Vagina (tissue), 2 donors: ENCODE results near the gene HNRNPH1. TPM values are rescaled to one million over a fixed set of nuclear protein-coding genes. Genes with fewer than 3 reads are reported as not detected.

Source experiments
- DNase-seq, 2 donors: peaks; one replicate each; pipeline ENCODE4 v3.0.0-alpha.2; 2017; ENCODE audit errors: extremely low spot score in 2 of 2
- H3K27ac ChIP-seq: fragments of 200-600 bp; sonication (generic); one replicate; pipeline ENCODE4 v1.5.1; 2019
- H3K27me3 ChIP-seq: fragments of 200-600 bp; sonication (generic); one replicate; pipeline ENCODE4 v1.5.1; 2019
- H3K36me3 ChIP-seq, 2 donors: fragments of 200-600 bp; sonication (generic); one replicate each; pipeline ENCODE4 v1.5.1; 2017 to 2019
- H3K4me1 ChIP-seq: fragments of 200-600 bp; sonication (generic); one replicate; pipeline ENCODE4 v1.5.1; 2019
- H3K4me3 ChIP-seq, 2 donors: fragments of 200-600 bp; sonication (generic); 1 replicate in 1 of 2; 2 replicates in 1 of 2; pipeline ENCODE4 v1.5.1; 2016 to 2019
- H3K9me3 ChIP-seq: fragments of 200-600 bp; sonication (generic); one replicate; pipeline ENCODE4 v1.5.1; 2019
- POLR2A ChIP-seq, 2 donors: fragments of 450-650 bp; IDR thresholded peaks; one replicate each; pipeline ENCODE4 v1.6.1; 2017; ENCODE audit warnings: antibody characterized with exemption in 2 of 2, mild to moderate bottlenecking in 2 of 2, moderate library complexity in 2 of 2
- POLR2AphosphoS5 ChIP-seq, 2 donors: sonication (generic); formaldehyde crosslinking; IDR thresholded peaks; one replicate each; pipeline ENCODE4 v1.9.0; 2017; ENCODE audit warnings: antibody characterized with exemption in 2 of 2, mild to moderate bottlenecking in 2 of 2, low read depth in 1 of 2; ENCODE audit not compliant: insufficient read depth in 1 of 2
- intact Hi-C: fragments of 100-400 bp; cut with DNase I; formaldehyde crosslinking; loops from one replicate; pipeline ENCODE4 v1.15.1; 2023
- total RNA-seq: library from RNA; depleted of rRNA; stranded (reverse); fragments of >200 nt; gene quantifications from one replicate; pipeline ENCODE4 v1.2.3, GENCODE V29; 2016
- TF ChIP-seq, protein P1 (sequence below), 3 experiments: fragments of 450-650 bp in 2 of 3; fragments of 200-600 bp in 1 of 3; sonication (generic) in 1 of 3; IDR thresholded peaks; one replicate each; pipeline ENCODE4 v1.5.1; 2017 to 2019; ENCODE audit warnings: antibody characterized with exemption in 3 of 3, mild to moderate bottlenecking in 2 of 3, moderate library complexity in 2 of 3

The HNRNPH1 gene
- total RNA-seq, 1 donor from 2014 or later: 483 TPM

- intact Hi-C loops: no loop called here
- no peaks in the 10 kb centered on the region for H3K4me1 ChIP-seq
- TF ChIP-seq, protein P1, sequence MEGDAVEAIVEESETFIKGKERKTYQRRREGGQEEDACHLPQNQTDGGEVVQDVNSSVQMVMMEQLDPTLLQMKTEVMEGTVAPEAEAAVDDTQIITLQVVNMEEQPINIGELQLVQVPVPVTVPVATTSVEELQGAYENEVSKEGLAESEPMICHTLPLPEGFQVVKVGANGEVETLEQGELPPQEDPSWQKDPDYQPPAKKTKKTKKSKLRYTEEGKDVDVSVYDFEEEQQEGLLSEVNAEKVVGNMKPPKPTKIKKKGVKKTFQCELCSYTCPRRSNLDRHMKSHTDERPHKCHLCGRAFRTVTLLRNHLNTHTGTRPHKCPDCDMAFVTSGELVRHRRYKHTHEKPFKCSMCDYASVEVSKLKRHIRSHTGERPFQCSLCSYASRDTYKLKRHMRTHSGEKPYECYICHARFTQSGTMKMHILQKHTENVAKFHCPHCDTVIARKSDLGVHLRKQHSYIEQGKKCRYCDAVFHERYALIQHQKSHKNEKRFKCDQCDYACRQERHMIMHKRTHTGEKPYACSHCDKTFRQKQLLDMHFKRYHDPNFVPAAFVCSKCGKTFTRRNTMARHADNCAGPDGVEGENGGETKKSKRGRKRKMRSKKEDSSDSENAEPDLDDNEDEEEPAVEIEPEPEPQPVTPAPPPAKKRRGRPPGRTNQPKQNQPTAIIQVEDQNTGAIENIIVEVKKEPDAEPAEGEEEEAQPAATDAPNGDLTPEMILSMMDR (IDR thresholded peaks at IDR 0.05): no peak
- TF ChIP-seq POLR2AphosphoS5 (IDR thresholded peaks at IDR 0.05; ENCODE audit: insufficient read depth in 1 of 2, low read depth in 1 of 2) (no peak), POLR2A (IDR thresholded peaks at IDR 0.05) (no peak)
- H3K9me3 ChIP-seq: no peaks in the 10 kb centered on the region
- H3K27ac ChIP-seq: no peak overlapping the region
- no peaks in the 10 kb centered on the region for H3K27me3 ChIP-seq
- peaks cover 0 to 92% of the 10 kb centered on the region in 2 donors for H3K36me3 ChIP-seq
- no peak for DNase-seq
- no peak overlapping the region for H3K4me3 ChIP-seq
These were observed 27.6 kb downstream of the HNRNPH1 start for GRCh38 chr5:179595916-179596315.

- intact Hi-C loops: no loop called here
- Histone ChIP-seq H3K27me3 (no peaks in the 10 kb centered on the region), H3K4me3 (no peak overlapping the region), H3K27ac (no peak overlapping the region), H3K9me3 (no peaks in the 10 kb centered on the region), H3K4me1 (no peaks in the 10 kb centered on the region), H3K36me3 (peaks cover 0 to 74% of the 10 kb centered on the region in 2 donors)
- TF ChIP-seq POLR2A (IDR thresholded peaks at IDR 0.05) (no peak), POLR2AphosphoS5 (IDR thresholded peaks at IDR 0.05; ENCODE audit: insufficient read depth in 1 of 2, low read depth in 1 of 2) (no peak)
- TF ChIP-seq, protein P1 (IDR thresholded peaks at IDR 0.05): no peak
- DNase-seq: no peak
These were observed 35.3 kb downstream of the HNRNPH1 start for GRCh38 chr5:179588166-179588565.

- H3K27ac ChIP-seq: no peak overlapping the region
- TF ChIP-seq, protein P1 (IDR thresholded peaks at IDR 0.05): no peak
- TF ChIP-seq POLR2AphosphoS5 (IDR thresholded peaks at IDR 0.05; ENCODE audit: insufficient read depth in 1 of 2, low read depth in 1 of 2): no peak
- TF ChIP-seq POLR2A (IDR thresholded peaks at IDR 0.05): no peak
- DNase-seq: no peak
- no peaks in the 10 kb centered on the region for H3K9me3 ChIP-seq
- no peak overlapping the region for H3K4me3 ChIP-seq
- H3K27me3 ChIP-seq: no peaks in the 10 kb centered on the region
- H3K4me1 ChIP-seq: no peaks in the 10 kb centered on the region
- intact Hi-C loops: no loop called here
- peaks cover 0 to 71% of the 10 kb centered on the region in 2 donors for H3K36me3 ChIP-seq
These were observed 37.5 kb downstream of the HNRNPH1 start for GRCh38 chr5:179585941-179586401.

DNA sequence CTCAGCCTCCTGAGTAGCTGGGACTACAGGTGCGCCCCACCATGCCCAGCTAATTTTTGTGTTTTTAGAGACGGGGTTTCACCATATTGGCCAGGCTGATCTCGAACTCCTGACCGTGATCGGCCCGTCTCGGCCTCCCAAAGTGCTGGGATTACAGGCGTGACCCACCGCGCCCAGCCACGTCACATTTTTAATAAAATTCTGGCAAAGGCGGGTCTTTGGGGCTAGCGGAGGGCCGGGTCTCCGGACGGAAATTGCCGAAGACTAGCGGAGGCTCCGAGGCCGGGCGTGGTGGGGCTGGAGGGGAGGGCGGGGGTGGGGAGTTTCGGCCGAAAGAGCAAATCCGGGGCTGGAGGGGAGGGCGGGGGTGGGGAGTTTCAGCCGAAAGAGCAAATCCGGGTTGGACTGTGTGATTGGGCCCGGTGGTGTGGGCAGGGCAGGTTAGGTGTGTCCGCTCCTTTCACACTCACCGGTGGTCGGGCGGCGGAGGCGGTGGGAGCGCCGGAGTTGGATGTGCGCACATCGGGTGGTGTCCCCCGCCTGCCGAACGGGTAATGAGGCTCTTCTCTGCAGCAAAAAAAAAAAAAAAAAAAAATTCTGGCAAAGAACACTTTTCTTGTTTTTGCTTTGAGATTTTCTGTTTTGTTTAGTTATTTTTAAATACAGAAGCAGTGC is 46.0 kb downstream of the HNRNPH1 start:
- Histone ChIP-seq H3K9me3 (no peaks in the 10 kb centered on the region), H3K36me3 (peaks cover 0 to 61% of the 10 kb centered on the region in 2 donors), H3K27ac (no peak overlapping the region), H3K4me3 (no peak overlapping the region), H3K27me3 (no peaks in the 10 kb centered on the region), H3K4me1 (no peaks in the 10 kb centered on the region)
- TF ChIP-seq POLR2A (IDR thresholded peaks at IDR 0.05) (no peak), POLR2AphosphoS5 (IDR thresholded peaks at IDR 0.05; ENCODE audit: insufficient read depth in 1 of 2, low read depth in 1 of 2) (no peak)
- TF ChIP-seq, protein P1 (IDR thresholded peaks at IDR 0.05): no peak
- intact Hi-C loops: no loop called here
- DNase-seq: no peak

GRCh38 chr5:179572386-179572785 is 51.1 kb downstream of the HNRNPH1 start:
- DNase-seq: no peak
- no peaks in the 10 kb centered on the region for H3K4me1 ChIP-seq
- TF ChIP-seq, protein P1 (IDR thresholded peaks at IDR 0.05): no peak
- TF ChIP-seq POLR2AphosphoS5 (IDR thresholded peaks at IDR 0.05; ENCODE audit: insufficient read depth in 1 of 2, low read depth in 1 of 2): no peak
- TF ChIP-seq POLR2A (IDR thresholded peaks at IDR 0.05): no peak
- intact Hi-C loops: no loop called here
- H3K4me3 ChIP-seq: no peak overlapping the region
- H3K27me3 ChIP-seq: no peaks in the 10 kb centered on the region
- no peaks in the 10 kb centered on the region for H3K9me3 ChIP-seq
- peaks cover 0 to 70% of the 10 kb centered on the region in 2 donors for H3K36me3 ChIP-seq
- no peak overlapping the region for H3K27ac ChIP-seq
